ENCODE data around the gene POU2F2. TPM values are rescaled to one million over a fixed set of nuclear protein-coding genes. Genes with fewer than 3 reads are reported as not detected.

The POU2F2 gene
- total and polyA plus RNA-seq, 9 of the 15 experiments (the other 6 are each of a cell fraction or from before 2014, with no cell fraction given) = 0.03 to 0.68 (median 0.14) TPM

- H3K4me3 ChIP-seq = no peak overlapping the region
- no peak overlapping the region for H3K4me2 ChIP-seq (ENCODE audit: insufficient read depth, low read length)
- intact Hi-C loops (cut with micrococcal nuclease) (loop anchor here (10.0 kb wide), 1 partner anchor 195 kb away; the partner anchor contains the start of gene MEGF8), in situ Hi-C loops (cut with MboI) (loop anchor here (10.0 kb wide), 1 partner anchor 195 kb away; the partner anchor contains the start of gene MEGF8)
- TF ChIP-seq RERE (CRISPR knock-in tag; IDR thresholded peaks at IDR 0.05; ENCODE audit: borderline replicate concordance) = no peak
- TF ChIP-seq RBM15 (IDR thresholded peaks at IDR 0.05; ENCODE audit: insufficient read depth, low read length) = no peak
- no peak overlapping the region for H3K27ac ChIP-seq (ENCODE audit: extremely low read depth, low read depth, low read length)
- no peak overlapping the region for H3K9ac ChIP-seq (ENCODE audit: insufficient read depth in 1 of 2, low read depth in 2 of 2, low read length in 2 of 2)
- peaks cover 34 to 74% of the 10 kb centered on the region in 2 experiments; a peak in 4 of 5 replicates for H3K27me3 ChIP-seq (ENCODE audit: control insufficient read depth in 2 of 2, insufficient read depth in 2 of 2, low read length in 2 of 2)
- no peaks in the 10 kb centered on the region for H3K79me2 ChIP-seq (ENCODE audit: control insufficient read depth, insufficient read depth, low read length)
- ChIA-PET CTCF (ENCODE audit: low intra/inter-chr PET ratio) (interaction anchor here (0.6 kb wide), 1 partner anchor 114 kb away, joined by 3 read pairs; no protein-coding TSS in a partner anchor), POLR2A (no interaction called here)
- H2AFZ ChIP-seq (ENCODE audit: low read depth, low read length) = no peak overlapping the region
- H3K4me1 ChIP-seq (replicated peaks in 1 of 2; ENCODE audit: control insufficient read depth in 2 of 2, insufficient read depth in 2 of 2, low read length in 2 of 2) = peaks cover 0 to 25% of the 10 kb centered on the region in 2 experiments; a peak in 2 of 5 replicates
- DNase-seq (ENCODE audit: extremely low read depth in 1 of 4, low spot score in 3 of 4) (no peak), ATAC-seq (no peak), FAIRE-seq (no peak)
- no peaks in the 10 kb centered on the region for H3K9me1 ChIP-seq (ENCODE audit: control insufficient read depth, insufficient read depth, low read length)
- H3K36me3 ChIP-seq (ENCODE audit: control insufficient read depth, insufficient read depth, low read length) = no peaks in the 10 kb centered on the region
- peaks cover 10% of the 10 kb centered on the region; the same call in 1 of the 2 replicates for H4K20me1 ChIP-seq (replicated peaks; ENCODE audit: control insufficient read depth, insufficient read depth, low read length)
- no peaks in the 10 kb centered on the region for H3K9me3 ChIP-seq (replicated peaks; ENCODE audit: control insufficient read depth, insufficient read depth, low read depth, low read length)
- no TSS peak for BruUV-seq (replicated peaks)
Observed at GRCh38 chr19:42130254-42130573, 2.0 kb downstream of the POU2F2 start.

All from K562 (cell line).